ENCODE data around the gene ZNF682. TPM values are rescaled to one million over a fixed set of nuclear protein-coding genes. Genes with fewer than 3 reads are reported as not detected.

The ZNF682 gene
- total RNA-seq, 1 experiment from 2014 or later = 20.5 TPM

GRCh38 chr19:20077791-20078463 lies 38.6 kb upstream of the ZNF682 start, which contains the start of gene ZNF90 (continued):
- TF ChIP-seq NFATC4 (CRISPR knock-in tag; IDR thresholded peaks at IDR 0.05) (no peak), ZNF396 (CRISPR knock-in tag; IDR thresholded peaks at IDR 0.05; ENCODE audit: borderline replicate concordance) (no peak), GRHL2 (CRISPR knock-in tag; IDR thresholded peaks at IDR 0.05; ENCODE audit: insufficient replicate concordance, severe bottlenecking) (no peak), NR3C1 (CRISPR knock-in tag; conservative IDR thresholded peaks at IDR 0.05; ENCODE audit: low read depth) (no peak), AR (CRISPR knock-in tag; IDR thresholded peaks at IDR 0.05) (no peak), NFE2L1 (CRISPR knock-in tag; IDR thresholded peaks at IDR 0.05) (no peak), SP1 (CRISPR knock-in tag; conservative IDR thresholded peaks at IDR 0.05) (peak; percentile 60), CREB1 (CRISPR knock-in tag; IDR thresholded peaks at IDR 0.05) (no peak), GTF2I (CRISPR knock-in tag; conservative IDR thresholded peaks at IDR 0.05) (no peak), MAX (CRISPR knock-in tag; IDR thresholded peaks at IDR 0.05) (peak; percentile 52; the same call in 1 of the 2 replicates), TEAD4 (CRISPR knock-in tag; IDR thresholded peaks at IDR 0.05) (no peak), ZNF263 (CRISPR knock-in tag; IDR thresholded peaks at IDR 0.05; ENCODE audit: low read depth) (no peak), KAT7 (CRISPR knock-in tag; IDR thresholded peaks at IDR 0.05; ENCODE audit: borderline replicate concordance) (0 out of 2 replicates have a peak, but pooled peaks have one; percentile 54), TEAD1 (CRISPR knock-in tag; IDR thresholded peaks at IDR 0.05) (no peak), IRF1 (CRISPR knock-in tag; IDR thresholded peaks at IDR 0.05) (no peak), NR2C2 (CRISPR knock-in tag; IDR thresholded peaks at IDR 0.05) (no peak), ZNF121 (CRISPR knock-in tag; IDR thresholded peaks at IDR 0.05) (no peak), CBFB (CRISPR knock-in tag; IDR thresholded peaks at IDR 0.05; ENCODE audit: low read depth) (no peak; the same call in 1 of the 2 replicates)
- TF ChIP-seq, protein P1, sequence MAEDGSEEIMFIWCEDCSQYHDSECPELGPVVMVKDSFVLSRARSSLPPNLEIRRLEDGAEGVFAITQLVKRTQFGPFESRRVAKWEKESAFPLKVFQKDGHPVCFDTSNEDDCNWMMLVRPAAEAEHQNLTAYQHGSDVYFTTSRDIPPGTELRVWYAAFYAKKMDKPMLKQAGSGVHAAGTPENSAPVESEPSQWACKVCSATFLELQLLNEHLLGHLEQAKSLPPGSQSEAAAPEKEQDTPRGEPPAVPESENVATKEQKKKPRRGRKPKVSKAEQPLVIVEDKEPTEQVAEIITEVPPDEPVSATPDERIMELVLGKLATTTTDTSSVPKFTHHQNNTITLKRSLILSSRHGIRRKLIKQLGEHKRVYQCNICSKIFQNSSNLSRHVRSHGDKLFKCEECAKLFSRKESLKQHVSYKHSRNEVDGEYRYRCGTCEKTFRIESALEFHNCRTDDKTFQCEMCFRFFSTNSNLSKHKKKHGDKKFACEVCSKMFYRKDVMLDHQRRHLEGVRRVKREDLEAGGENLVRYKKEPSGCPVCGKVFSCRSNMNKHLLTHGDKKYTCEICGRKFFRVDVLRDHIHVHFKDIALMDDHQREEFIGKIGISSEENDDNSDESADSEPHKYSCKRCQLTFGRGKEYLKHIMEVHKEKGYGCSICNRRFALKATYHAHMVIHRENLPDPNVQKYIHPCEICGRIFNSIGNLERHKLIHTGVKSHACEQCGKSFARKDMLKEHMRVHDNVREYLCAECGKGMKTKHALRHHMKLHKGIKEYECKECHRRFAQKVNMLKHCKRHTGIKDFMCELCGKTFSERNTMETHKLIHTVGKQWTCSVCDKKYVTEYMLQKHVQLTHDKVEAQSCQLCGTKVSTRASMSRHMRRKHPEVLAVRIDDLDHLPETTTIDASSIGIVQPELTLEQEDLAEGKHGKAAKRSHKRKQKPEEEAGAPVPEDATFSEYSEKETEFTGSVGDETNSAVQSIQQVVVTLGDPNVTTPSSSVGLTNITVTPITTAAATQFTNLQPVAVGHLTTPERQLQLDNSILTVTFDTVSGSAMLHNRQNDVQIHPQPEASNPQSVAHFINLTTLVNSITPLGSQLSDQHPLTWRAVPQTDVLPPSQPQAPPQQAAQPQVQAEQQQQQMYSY (CRISPR knock-in tag; IDR thresholded peaks at IDR 0.05) = no peak
- TF ChIP-seq, protein P2, sequence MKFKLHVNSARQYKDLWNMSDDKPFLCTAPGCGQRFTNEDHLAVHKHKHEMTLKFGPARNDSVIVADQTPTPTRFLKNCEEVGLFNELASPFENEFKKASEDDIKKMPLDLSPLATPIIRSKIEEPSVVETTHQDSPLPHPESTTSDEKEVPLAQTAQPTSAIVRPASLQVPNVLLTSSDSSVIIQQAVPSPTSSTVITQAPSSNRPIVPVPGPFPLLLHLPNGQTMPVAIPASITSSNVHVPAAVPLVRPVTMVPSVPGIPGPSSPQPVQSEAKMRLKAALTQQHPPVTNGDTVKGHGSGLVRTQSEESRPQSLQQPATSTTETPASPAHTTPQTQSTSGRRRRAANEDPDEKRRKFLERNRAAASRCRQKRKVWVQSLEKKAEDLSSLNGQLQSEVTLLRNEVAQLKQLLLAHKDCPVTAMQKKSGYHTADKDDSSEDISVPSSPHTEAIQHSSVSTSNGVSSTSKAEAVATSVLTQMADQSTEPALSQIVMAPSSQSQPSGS (CRISPR knock-in tag; IDR thresholded peaks at IDR 0.05; ENCODE audit: borderline replicate concordance, low read depth) = no peak
- TF ChIP-seq, protein P3, sequence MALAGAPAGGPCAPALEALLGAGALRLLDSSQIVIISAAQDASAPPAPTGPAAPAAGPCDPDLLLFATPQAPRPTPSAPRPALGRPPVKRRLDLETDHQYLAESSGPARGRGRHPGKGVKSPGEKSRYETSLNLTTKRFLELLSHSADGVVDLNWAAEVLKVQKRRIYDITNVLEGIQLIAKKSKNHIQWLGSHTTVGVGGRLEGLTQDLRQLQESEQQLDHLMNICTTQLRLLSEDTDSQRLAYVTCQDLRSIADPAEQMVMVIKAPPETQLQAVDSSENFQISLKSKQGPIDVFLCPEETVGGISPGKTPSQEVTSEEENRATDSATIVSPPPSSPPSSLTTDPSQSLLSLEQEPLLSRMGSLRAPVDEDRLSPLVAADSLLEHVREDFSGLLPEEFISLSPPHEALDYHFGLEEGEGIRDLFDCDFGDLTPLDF (CRISPR knock-in tag; IDR thresholded peaks at IDR 0.05) = 0 out of 2 replicates have a peak, but pooled peaks have one; percentile 34
- TF ChIP-seq, protein P4, sequence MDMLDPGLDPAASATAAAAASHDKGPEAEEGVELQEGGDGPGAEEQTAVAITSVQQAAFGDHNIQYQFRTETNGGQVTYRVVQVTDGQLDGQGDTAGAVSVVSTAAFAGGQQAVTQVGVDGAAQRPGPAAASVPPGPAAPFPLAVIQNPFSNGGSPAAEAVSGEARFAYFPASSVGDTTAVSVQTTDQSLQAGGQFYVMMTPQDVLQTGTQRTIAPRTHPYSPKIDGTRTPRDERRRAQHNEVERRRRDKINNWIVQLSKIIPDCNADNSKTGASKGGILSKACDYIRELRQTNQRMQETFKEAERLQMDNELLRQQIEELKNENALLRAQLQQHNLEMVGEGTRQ (CRISPR knock-in tag; IDR thresholded peaks at IDR 0.05) = peak; percentile 86

All from WTC11 (cell line).